HG03095 (cell line): ENCODE results near the gene FAM3C.
A peak's percentile ranks its signal among the peaks of the same experiment; 100 is the strongest.
"Not testable (repeated sequence)": the region's sequence is repeated elsewhere in the genome, so short reads cannot be mapped to it uniquely, and the experiment has no call there.

ENCODE experiments used
- ATAC-seq: cut with Tn5 transposase; IDR thresholded peaks from one replicate; pipeline ENCODE4 v1.9.1; 2021; ENCODE audit warnings: moderate library complexity; ENCODE audit not compliant: unreplicated experiment

FAM3C gene, protein sequence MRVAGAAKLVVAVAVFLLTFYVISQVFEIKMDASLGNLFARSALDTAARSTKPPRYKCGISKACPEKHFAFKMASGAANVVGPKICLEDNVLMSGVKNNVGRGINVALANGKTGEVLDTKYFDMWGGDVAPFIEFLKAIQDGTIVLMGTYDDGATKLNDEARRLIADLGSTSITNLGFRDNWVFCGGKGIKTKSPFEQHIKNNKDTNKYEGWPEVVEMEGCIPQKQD

DNA sequence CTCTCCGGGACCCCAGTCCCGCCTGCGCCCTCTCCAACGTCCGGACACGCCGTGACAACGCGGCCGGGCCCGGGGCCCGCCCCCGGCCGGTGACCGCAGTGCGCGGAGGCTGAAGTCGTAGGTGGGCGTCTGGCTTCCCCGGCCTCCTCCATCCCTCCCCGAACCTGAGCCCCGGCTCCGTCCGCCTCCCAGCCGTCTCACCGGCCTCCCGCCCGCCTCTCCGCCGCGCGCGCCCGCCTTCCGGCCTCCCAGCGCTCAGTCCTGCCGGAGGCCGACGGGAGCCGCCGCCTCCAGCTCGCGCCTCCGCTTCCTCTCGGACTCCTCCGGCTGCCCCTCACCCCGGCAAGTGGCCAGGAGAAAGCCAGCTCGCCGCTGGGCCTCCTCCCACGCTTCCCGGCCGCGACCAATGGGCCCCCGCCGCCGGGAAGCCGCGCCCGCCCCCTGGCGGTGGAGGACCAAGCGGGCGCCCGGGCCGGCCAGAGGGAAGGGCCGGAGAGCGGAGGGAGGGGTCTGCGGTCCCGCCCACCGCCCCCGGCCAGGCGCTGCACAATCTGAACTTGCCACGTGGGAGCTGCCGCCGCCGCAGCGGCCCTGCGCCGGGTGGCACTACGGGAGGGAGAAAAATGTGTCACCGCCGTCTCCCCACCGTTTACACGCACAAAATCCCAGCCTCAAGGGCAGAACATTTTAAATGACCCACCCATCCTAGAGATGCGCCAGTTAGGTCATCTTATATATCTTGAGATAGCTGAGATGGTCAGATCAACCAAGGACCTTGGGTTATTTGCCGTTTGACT, at the start of gene FAM3C:
Gene FAM3C, minus strand, starts transcription at position 348 of the 797 bp plus-strand sequence. CDS start 13,339 bp downstream, outside the sequence.
- peak; percentile 80 for ATAC-seq

DNA sequence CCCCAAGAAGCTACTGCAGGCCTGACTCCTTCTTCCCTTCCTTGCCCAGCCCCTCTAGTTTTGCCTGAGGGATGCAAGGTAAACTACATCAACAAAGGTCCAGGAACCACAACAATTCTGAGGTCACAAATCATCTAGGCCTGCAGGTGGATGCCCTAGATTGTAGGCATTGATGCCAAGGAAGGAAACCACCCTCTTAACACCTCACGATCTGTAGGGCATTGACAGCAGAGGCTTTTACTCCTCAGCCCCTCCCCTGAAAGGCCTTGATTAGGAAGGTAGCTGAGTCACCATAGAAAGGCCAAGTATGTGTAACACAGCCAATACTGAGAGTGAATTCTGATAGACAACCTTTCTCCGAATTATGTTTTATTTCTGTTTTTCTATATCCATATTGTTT, 46.7 kb upstream of the FAM3C start:
- ATAC-seq = no peak

DNA sequence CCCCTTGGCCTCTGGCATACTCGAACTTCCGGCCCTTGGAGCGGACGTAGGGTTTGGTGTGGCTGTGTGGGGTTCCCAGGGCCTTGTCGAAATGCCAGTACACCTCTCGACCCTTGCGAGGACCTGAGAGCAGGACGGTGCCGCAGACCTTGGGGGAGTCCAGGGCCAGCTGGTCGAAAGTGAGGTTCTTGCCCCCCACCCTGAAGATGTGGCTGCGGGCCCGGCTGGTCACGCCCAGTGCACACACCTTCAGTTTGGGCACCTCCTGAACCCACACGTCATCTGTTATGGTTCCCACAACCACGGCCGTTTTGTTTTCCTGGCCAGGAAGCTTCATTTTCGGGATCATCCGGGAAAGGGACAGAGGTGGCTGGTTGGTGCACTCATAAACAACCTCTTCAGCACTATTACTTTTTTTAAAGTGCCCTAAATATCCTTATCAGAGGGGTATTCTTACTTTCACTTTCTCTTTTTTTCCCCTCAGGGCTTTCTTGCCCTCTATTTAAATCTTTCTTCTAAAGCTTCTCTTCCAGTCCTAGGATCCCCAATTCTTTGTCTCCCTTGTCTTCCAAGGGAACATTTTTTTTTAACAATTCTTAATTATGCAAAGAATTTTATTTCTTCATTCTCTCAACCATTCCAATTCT, 44.9 kb upstream of the FAM3C start:
- ATAC-seq = no peak

DNA sequence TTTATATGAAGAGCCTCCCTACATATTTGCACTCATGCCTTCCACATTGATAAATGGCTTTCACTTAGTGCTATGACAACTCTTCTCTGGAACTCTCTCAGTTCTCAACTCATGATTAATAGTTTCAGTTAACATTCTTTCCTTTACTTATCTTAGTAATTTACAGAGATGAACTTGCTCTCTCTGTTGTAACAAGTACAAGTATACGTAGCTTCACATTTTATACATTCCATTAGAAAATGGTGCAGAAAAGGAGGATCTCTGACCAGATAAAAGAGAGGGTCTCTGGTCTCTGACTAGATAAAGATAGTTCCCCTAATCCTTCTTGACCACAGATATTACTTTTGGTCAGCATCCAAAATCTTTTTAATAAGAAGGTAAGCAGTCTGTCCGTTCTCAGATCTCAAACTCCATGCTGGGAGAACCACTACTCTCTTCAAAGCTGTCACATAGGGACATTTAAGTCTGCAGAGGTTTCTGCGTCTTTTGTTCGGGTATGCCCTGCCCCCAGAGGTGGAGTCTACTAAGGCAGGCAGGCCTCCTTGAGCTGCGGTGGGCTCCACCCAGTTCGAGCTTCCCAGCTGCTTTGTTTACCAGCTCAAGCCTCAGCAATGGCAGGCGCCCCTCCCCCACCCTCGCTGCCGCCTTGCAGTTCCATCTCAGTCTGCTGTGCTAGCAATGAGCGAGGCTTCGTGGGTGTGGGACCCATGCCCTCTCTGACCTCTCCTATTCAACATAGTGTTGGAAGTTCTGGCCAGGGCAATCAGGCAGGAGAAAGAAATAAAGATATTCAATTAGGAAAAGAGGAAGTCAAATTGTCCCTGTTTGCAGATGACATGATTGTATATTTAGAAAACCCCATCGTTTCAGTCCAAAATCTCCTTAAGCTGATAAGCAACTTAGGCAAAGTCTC, 42.2 kb upstream of the FAM3C start:
- ATAC-seq = peak; percentile 40

DNA sequence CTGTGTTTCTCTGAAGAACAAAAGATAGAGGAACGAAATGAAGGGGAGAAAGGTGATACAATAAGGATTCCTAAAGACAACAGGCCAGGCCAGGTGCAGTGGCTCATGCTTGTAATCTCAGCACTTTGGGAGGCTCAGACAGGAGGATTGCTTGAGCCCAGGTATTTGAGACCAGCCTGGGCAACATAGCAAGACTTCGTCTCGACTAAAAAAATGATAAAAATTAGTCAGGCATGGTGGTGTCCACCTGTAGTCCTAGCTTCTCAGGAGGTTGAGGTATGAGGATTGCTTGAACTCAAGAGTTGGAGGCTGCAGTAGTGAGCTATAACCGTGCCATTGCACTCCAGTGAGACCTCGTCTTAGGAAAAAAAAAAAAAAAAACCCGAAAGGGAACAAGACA, 41.4 kb upstream of the FAM3C start:
- no peak for ATAC-seq

DNA sequence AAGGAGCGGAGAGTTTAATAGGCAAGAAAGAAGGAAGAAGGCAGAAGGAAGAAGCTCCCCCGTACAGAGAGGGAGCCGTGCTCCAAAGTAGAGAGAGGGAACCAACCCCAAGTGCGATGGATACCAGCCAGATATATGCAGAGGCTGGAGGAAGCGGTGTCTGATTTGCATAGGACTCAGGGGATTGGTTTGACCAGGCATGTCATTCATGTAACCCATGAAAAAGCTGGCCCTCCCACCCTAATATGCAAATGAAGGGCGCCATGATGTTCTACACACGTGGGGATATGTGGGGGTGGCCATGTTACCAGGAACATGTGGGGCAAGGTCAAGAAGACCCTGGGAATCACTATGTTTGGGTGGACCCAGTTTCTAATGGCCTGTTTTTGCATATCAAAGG, 40.6 kb upstream of the FAM3C start:
- ATAC-seq = no peak

DNA sequence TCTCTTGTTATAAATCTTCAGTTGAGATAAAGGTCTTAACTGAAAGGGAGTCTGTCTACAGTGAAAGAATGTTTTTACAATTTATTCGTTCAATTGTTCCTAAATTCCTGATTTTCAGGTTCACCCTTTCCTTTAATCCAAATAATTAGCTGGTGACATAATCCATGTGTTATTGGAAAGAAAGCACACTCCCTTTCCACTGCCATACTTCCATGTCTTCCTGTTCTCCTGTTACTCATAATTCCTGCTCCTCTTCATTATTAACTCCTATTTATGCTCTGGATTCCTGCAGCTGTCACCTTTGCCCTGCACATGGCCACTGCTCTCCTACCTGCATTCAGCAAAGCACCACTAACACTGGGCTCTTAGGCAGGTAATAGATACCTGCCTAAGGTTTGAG, 40.0 kb upstream of the FAM3C start:
- ATAC-seq = no peak

DNA sequence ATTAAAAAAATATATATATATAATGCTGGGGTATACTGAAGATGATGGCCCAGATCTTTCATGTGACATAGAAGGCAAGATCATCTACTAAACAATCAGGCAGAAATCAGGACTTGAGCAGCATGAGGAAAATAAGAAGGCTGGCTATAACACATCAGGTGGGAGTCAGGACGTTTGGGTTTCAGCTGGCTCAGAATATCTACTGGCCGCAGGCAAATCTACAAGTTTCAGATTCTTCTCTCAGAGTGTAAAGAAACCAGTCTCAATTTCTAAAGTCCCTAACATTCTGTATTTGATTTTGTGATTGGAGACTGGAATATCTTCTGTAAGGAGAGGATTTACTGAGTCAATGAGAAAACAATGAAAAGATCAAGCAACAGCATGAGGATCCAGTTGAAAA, 37.7 kb upstream of the FAM3C start:
- peak; percentile 63 for ATAC-seq

DNA sequence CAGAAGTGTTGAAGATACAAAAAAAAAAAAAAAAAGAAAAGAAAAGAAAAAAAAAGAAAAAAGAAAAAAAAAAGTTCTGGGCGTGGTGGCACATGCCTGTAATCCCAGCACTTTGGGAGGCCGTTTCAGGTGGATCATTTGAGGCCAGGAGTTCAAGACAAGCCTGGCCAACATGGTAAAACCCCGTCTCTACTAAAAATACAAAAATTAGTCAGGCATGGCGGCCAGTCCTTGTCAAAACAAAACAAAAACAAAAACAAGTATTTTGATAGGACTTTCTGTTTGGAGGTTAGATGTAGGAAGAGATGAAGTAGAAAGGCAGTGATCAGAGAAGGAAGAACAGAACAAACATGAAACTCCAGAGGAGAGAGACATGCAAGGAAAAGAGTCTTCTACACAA, 36.4 kb upstream of the FAM3C start:
- peak; percentile 58 for ATAC-seq

DNA sequence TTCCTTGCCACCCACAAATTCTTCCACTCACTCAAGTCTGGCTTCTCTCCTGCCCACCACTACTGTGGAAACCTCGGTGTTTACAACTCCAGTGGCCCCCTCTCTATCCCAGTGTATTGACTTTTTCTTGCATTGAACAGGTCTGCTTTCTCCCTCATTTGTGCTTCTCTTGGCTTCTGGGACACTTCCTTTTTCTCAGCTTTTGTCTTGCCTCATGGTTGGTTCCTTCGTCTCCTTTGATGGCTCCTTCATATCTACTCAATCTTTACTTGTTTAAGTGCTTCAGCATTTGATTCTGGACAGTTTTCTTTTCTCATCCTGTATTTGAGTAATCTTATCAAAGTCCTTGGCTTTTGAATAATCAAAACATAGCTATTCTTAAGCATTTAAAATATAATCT, 35.9 kb upstream of the FAM3C start:
- no peak for ATAC-seq

DNA sequence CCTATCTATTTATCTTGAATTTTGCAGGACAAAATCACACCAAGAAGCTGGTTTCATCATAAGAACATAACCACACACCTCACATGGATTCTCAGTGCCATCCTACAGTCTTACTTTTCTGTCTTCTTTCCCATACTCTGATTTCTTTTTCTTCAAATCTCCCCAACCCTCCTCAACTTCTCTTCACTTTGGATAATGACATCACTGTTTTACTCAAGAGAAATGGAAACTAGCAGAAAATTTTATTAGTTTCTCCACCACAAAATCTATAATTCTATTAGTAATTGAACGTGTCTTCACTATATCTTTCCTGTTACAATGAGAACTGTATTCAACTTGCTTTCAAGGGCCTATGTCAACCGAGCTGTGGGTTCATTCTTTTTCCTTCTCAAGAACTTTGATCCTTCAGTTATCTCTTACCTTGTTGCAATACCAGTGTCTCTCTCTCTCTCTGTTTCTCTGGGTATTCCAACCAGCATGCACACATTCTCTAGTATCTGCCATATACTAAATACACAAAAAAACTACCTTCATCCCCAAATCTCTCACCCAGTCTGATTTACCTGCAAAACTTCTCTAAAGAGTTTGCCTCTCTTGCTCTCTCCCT, 35.4 kb upstream of the FAM3C start:
- no peak for ATAC-seq

DNA sequence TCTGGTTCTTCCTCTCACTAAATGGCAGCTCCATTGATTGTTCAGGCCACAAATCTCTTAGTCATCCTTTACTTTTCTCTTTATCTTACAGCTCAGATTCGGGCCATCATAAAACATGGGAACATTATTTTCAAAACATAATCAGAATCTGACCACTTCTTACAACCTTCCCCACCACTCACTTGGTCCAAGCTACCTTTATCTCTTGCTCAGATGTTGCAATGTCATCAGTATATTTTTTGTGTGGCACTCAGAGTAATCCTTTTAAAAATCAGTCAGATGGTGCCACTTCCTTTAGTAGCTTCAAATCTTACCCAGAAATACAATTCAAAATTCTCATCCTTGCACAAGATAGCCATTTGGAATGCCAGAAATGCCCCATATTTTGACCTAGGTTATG, 34.5 kb upstream of the FAM3C start:
- ATAC-seq = no peak

DNA sequence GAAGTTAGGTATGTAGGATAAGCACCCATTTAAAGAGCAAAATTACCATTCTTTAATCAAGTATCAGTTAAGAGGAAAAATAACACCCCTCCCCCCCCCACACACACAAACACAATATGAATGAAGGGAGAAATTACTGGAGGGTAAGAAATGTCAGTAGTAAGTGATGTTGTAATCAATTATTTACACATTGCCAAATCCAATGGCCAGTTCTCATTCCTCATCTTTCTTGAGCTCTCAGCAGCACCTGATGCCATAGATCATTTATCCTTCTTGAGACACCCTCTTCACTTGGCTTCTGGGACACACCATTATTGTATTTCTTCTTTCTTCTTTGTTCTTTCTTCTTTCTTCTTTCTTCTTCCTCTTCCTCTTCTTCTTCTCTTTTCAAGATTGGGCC, 33.7 kb upstream of the FAM3C start:
- ATAC-seq = no peak

DNA sequence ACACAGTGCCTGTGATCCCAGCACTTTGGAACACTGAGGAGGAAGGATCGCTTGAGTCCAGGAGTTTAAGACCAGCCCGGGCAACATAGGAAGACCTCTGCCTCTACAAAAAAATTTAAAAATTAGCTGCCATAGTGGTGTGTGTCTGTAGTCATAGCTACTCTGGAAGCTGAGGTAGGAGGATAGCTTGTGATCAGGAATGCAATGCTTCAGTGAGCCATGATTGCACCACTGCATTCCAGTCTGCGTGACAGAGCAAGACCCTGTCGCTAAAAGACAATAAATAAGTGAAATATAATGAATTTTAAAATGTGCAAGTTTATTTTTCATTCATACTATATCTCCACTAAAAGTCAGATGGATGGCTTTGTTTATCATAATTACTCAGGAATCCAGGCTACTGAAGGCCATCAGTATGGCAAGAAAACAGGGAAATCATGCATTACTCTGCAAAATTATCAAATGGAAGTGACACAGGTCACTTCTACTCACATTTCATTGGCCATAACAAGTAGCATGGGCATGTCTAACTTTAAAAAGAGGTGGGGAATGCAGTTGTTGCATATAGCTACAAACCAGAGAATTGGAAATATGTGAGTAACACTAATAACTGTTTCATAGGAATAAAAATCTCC, 32.9 kb upstream of the FAM3C start:
- no peak for ATAC-seq

DNA sequence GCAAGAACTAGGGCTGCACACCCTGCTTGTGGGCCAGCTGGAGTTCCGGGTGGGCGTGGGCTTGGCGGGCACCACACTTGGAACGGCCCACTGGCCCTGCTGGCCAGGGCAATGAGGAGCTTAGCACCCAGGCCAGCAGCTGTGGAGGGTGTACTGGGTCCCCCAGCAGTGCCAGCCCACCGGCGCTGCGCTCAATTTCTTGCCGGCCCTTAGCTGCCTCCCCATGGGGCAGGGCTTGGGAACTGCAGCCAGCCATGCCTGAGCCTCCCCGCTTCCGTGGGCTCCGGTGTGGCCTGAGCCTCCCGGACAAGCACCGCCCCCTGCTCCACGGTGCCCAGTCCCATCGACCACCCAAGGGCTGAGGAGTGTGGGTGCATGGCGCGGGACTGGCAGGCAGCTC, 25.6 kb upstream of the FAM3C start:
- not testable (repeated sequence) for ATAC-seq

DNA sequence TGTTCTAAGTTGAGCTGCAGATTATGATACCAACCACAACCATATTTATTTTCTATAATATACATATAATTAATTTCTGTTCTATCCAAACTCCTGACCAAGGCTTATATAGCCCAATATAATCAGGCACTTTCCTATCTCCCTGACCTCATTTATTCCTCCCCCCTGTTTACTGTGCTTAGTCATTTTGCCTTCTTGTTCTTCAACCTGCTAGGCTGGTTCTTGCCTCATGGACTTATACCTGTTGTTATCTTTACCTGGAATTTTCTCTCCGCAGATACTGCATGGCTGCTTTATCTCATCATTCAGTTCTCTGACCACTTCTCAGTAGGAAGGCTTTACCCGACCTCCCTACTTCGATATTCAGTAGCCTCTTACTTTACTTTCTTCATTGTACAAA, 24.9 kb upstream of the FAM3C start:
- ATAC-seq = no peak

DNA sequence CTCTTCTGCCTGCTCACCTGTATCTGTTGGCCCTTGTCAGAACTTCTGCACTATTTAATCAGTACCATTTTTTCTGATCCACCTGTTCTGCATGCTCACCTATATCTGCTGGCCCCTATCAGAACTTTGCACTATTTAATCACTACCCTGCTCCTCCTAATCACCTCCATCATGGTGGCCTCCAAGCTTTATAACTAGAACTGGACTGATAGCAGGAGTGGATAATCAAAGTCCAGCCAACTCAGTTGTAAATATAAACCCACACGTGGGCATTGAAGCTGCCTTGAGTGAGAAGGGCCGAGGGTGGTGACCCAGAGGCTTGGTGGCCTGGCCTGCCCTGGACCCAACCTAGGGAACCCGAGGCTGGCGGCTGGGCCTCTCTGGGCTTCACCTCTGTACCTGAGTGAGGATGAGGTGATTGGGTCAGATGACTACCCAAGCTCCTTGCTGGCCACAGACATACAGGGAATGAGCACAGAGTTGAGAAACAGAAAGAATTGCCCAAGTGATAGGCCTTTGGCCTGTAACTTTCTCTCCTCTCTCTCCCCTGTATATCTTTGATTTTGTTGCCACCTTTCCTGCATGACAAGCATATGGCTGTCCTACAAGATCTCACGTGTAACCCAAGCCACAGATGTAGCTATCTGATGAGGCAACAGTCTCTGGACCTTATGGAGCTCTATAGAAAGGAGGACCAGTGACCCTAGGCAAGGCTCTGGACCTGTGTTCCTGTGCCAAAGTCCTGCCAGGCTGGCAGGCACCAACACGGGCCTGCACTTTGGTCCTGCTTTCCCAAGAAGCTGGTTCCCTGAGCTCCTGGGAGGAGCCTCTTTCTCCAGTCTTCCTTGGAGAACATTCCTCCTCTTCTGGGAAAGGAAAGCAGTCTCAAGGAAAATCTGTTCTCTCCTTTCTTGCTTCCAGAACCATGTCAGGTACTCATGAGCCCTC, 23.4 kb upstream of the FAM3C start:
- no peak for ATAC-seq

DNA sequence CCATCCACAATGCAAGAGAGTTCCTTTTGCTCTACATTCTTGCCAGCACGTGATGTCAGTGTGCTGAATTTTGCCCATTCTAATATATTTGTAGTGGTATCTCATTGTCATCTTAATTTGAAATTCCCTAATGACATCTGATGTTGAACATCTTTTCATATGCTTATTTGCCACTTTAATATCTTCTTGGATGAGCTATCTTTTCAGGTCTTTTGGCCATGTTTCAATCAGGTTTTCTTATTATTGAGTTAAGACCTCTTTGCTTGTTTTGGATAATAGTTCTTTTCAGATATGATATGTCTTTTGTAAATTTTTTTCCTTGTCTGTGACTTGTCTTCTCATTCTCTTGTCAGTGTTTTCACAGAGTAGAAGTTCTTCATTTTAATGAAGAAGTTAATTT, 20.4 kb upstream of the FAM3C start:
- no peak for ATAC-seq

DNA sequence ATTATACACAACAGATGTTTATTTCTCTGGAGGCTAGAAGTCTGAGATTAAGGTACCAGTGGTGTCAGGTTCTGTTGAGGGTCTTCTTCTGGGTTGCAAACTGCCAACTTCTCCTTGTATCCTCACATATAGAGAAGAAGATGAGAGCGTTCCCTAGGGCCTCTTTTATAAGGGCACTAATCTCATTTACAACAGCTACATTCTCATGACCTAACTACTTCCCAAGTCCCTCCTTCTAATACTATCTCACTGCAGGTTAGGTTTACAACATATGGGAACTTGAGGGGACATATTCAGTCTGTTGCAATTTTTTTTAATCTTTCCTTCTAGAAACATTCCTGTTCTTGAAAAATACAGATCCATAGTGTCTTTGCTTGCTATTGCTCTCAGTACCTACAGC, 18.3 kb upstream of the FAM3C start:
- no peak for ATAC-seq
